Measurements from ENCODE around the gene PANX1.
"Not testable (repeated sequence)": the region's sequence is repeated elsewhere in the genome, so short reads cannot be mapped to it uniquely, and the experiment has no call there.

Gene PANX1

DNA sequence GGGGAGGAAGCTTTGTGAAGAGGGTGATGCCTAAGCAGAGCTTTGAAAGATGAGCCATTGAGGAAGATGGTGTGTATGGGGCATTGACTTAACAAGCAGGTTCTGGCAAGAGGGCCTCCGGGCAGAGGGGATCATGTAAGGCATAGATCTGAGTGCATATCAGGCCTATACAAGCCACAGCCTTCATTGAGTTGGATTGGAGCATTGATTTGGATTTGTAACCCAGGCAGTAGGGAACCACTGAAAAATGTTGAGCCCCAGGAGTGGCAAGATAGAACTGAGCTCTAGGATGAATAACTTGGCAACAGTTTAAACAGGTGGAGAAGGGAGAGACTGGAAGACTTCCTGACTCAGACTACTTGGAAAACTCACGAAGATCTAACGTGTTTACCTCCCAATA is 21.4 kb downstream of the PANX1 start:
- no peak for DNase-seq (ENCODE audit: low spot score)

DNA sequence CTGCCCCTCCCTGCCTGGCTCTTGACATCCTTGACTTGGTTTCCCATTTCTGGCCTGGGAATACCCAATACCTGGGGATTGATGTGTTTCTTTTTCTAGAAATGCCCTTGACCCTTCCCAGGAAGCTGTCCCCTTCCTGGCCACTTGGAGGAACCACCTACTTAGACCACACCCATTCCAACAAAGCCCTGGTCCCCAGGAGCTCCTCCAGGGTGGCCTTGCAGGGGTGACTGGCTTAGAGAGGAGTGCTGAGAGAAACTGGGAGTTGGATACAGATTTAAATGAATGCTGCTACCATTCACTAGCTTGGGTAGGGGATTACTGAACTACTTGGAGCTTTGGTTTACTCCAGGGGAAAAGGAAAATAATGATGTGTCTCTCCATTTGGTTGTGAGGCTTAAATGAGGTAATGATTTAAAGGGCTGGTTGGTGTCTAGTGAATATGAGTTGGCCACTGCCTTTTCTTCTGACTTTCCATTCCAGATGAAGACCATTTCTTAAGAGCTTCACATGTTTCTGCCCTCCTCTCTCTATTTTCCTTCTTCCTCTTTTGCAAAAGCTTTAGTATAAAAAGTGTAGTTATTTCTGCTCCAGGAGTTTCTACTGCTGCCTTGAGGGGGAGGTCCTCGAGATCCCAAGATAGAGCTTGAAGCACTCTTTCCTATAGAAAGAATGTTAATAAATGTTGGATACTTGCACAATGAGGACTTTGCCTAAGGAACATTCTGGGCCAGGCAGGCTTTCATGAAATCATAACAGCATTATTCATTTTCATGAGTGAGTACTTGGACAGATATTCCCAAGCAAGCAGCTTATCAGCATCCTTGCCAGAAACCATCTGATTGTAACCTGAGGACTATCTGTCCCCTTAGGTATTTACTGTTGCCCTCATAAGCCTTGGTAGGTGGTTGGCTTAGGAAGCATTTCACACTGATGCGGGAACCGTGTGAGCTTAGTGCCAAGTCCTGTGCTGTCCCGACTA is 22.4 kb downstream of the PANX1 start:
- DNase-seq (ENCODE audit: low spot score) = no peak

DNA sequence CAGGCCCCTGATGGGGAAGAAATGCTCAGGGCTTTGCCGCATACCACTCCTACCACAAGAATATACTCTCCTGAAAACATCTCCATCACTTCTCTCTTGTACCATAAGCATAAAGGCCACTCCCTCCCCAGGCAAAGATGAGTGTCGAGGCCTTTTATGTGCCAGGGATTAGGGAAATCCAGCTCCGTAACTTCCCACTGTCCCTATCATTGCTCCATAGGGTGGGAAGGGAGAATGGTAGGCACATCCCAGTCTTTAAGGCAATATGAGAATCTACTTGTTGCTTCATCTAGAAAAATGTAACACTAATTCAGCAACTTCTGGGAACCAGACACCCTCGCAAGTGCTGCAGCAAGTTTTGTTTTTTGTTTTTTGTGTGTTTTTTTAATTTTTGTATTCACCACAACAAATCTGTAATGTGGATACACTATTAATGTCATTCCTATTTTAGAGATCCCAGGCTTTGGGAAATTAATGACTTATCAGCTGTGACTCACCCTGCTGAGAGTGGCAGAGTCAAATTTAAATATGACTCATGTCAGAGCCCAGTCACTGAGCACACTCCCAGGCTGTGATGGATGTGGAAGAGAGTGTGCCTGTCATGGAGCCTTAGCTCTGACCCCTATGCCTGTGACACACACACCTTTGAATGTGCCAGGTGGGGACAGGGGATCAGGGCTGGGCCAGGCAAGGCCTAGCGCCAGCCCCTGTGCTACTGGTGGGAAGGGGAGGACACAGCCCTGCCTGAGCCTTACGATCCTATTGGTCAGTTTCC is 23.4 kb downstream of the PANX1 start:
- DNase-seq (ENCODE audit: low spot score) = peak; percentile 87

DNA sequence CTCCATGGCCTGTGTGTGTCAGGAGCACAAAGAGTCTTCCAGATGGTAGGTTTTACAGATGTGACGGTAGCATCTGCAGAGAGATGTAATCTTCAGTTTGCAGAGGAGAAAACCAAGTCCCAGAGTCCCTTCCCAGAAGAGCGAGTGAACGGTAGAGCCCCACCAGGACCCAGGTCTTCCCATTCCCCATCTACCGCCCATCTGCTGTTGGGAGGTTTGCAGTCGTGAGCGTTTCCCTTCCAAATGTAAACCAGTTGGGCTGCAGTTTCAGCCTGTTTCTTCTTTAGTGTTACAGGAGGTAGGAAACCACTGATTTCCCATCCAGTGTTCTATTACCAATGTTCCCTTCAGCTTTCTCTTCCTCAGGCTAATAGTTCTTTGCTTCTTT is 24.0 kb downstream of the PANX1 start:
- DNase-seq (ENCODE audit: low spot score) = no peak

DNA sequence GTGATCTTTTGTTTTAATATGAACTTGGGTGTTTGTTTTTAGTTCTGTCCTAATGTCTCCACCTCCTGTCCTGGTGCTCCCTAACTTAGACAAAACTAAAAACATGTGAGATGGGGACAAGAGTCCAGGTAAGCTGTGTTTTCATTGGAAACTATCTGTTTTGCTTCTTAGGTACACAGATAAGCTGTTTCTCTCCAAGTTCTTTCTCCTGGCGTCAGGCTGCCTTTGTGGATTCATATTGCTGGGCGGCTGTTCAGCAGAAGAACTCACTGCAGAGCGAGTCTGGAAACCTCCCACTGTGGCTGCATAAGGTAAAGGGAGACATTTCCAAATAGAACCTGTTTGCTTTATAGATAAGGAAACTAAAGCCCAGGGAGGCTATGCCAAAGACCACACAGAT is 24.7 kb downstream of the PANX1 start:
- no peak for DNase-seq (ENCODE audit: low spot score)

DNA sequence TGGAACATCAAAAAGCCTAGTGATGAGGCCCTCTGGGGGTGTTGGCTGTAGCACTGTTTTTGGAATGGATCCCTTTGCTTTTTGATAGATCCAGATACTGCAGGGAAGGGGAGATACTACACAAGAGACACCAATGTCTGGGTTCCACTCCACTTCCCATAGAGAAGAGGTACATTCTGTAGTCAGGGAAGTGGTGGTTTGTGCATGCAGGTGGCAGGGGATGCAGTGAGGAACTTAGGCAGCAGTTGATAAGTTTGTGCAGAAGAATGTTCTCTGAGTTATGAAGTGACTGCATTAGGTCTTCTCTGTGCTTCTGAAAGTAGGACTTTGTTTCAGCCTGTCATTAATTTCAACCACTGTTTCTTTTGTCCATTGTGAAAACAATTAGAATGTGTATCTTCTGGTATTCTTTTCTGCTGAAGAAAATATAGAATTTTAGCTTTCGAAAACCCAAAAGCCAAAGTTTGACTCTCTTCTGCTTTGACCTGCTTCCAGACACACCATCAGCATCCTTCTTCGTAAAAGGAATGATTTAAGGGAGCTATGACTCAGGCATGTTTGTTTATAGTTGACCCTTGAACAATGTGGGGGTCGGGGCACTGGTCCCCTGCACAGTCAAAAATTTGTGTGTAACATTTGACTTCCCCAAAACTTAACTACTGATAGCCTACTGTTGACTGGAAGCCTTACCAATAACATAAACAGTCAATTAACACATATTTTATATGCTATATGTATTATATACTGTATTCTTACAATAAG is 25.6 kb downstream of the PANX1 start:
- DNase-seq (ENCODE audit: low spot score) = no peak

DNA sequence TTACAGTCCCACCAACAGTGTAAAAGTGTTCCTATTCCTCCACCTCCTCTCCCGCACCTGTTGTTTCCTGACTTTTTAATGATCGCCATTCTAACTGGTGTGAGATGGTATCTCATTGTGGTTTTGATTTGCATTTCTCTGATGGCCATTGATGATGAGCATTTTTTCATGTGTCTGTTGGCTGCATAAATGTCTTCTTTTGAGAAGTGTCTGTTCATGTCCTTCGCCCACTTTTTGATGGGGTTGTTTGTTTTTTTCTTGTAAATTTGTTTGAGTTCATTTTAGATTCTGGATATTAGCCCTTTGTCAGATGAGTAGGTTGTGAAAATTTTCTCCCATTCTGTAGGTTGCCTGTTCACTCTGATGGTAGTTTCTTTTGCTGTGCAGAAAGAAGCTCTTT is 28.7 kb downstream of the PANX1 start:
- not testable (repeated sequence) for DNase-seq (ENCODE audit: low spot score)

DNA sequence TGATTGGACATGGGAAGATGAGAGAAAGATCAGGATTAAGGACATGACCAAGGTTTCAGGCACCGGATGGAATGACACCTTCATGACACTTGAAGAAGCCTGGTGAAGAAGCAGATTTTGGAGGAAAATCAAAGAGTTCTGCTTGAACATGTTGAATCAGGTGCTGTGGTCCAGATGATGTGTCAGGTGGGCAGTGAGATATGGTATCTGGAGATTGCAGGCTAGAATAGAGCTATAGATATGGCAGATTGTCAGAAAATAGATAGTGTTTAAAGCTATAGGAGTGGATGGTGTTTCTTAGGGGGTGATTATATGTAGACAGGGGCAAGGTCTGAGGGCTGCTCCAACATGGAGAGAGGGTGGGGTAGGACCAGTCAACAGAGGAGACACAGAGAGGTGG is 40.2 kb downstream of the PANX1 start:
- no peak for DNase-seq (ENCODE audit: low spot score)

DNA sequence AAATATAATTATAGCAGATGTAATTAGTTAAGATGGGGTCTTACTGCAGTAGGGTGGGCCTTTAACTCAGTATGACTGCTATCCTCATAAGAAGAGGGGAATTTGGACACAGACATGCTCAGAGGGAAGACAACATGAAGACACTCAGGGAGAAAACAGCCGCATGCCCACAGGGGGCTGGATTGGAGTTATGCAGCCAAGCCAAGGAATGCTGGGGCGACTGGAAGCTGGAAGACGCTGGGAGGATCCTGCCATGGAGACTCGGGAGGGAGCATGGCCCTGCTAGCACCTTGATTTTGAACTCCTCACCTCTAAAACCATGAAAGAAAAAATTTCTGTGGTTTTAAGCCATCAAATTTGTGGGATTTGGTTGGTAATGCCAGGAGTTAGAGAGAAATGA is 40.9 kb downstream of the PANX1 start:
- no peak for DNase-seq (ENCODE audit: low spot score)

DNA sequence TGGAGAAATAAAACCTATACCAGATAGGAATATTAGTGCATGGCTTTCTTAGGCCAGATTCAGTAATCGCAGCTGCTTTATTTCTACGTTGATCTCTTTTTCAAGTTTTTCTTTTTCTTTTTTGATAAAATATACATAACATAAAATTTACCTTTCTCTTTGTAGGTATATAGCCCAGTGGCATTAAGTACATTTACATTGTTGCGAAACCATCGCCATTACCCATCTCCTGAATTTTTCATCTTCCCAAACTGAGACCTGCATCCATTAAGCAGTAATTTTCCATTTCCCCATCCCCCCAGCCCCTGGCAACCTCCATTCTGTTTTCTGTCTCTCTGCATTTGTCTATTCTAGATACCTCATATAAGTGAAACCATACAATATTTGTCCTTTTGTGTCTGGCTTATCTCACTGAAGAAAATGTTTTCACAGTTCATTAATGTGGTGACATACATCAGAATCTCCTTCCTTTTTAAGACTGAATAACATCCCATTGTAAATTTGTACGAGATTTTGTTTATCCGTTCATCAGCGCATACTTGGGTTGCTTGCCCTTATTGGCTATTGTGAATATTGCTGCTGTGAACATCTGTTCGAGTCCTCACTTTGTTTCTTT is 41.4 kb downstream of the PANX1 start:
- DNase-seq (ENCODE audit: low spot score) = no peak

DNA sequence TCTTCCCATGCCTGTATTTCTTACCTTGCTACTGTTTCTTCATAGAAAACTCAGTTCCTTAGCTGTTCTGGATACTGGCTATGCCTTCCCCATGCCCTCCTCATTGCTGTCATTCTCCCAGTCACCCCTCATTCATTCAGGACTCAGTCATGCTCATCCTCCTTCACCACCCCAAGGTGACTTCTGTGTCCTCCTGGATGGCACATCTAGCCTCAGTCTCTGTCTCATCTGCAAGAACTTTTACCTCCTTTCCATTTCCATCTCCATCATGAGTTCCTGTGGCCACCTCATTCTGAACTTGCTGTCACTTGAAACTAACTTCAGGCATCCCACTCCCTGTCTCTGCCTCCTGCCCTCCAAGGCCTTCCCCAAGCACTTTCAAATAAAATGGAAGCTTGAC is 42.3 kb downstream of the PANX1 start:
- no peak for DNase-seq (ENCODE audit: low spot score)

DNA sequence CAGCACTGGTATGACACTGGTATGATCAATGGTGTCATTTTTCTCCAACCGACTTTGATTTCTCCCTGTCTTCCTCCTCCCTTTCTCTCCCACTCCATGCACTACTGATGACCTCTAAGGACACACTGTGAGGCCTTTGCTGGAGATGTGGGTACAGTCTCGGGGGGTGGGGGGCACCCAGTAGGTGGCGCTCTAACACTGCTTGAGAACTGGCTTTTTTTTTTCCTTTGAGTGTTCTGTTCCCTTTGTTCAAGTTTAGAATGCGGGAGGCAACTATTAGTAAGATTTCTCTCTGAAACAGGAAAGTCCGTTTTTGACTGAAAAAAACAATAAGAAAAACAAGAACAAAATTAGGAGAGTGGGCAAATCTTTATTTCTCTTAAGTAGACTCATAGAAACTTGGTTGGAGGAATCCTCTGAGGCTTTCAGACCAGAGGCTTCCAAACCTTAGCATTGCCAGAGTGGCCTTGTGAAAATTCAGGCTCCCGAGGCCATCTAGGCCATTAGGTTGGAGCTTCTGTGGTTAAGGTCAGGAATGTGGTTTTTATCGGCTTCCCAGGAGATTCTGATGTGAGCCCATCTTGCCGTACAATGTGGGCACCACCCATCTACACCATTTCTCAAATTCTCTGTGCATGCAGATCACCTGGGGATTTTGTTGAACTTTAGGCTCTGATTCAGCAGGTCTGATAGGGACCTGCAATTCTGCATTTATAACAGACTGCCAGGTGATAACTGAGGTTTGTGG is 43.2 kb downstream of the PANX1 start:
- peak; percentile 47 for DNase-seq (ENCODE audit: low spot score)

DNA sequence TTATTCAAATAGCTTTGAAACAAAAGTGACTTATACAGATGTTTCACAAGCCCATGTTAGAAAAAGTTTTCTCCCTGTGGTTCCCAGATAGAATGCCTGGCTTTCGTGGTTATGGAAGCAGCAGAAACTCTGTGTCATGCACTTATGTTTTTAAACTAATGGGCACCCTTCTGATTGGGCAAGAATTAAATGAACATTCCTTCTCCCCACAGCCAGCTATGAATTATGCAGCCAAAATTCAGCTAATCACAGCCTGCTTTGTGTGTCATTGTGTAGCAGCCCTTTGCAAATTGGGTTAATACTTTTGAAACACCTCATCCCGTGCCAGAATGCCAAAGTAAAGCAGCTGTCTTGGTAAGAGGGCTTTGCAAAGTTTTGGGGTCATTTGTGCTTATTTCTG is 46.9 kb downstream of the PANX1 start:
- peak; percentile 41 for DNase-seq (ENCODE audit: low spot score)

DNA sequence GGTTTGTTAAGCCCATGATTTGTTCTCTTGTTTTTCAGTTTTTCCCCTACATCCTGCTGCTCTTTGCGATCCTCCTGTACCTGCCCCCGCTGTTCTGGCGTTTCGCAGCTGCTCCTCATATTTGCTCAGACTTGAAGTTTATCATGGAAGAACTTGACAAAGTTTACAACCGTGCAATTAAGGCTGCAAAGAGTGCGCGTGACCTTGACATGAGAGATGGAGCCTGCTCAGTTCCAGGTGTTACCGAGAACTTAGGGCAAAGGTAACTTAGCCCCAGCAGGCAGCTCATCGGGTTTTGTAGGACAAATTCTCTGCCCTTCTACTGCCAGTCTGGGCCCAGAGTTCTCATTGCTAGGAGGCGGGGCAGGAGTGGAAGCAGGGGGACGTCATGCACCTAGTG is 49.7 kb downstream of the PANX1 start:
- no peak for DNase-seq (ENCODE audit: low spot score)

DNA sequence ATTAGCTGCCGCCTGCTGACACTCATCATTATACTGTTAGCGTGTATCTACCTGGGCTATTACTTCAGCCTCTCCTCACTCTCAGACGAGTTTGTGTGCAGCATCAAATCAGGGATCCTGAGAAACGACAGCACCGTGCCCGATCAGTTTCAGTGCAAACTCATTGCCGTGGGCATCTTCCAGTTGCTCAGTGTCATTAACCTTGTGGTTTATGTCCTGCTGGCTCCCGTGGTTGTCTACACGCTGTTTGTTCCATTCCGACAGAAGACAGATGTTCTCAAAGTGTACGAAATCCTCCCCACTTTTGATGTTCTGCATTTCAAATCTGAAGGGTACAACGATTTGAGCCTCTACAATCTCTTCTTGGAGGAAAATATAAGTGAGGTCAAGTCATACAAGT is 51.1 kb downstream of the PANX1 start:
- no peak for DNase-seq (ENCODE audit: low spot score)

DNA sequence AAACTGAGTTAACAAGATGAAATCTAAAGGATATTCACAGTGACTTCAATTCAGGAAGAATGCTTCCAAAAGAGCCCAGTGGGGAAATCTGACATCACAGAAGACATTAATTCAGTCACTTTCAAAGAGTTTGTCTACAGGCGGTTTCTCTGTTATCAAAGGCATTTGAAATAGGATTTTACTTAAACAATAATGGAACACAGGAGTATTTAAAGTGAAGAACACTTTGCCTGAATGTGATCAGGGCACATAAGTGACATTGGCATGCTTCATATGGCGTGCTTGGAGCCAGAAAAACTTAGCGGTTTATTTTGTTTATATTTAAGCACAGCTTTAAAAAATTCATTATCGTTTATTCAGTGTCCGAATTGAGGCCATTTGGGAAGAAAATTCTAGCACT is 52.9 kb downstream of the PANX1 start:
- DNase-seq (ENCODE audit: low spot score) = no peak

DNA sequence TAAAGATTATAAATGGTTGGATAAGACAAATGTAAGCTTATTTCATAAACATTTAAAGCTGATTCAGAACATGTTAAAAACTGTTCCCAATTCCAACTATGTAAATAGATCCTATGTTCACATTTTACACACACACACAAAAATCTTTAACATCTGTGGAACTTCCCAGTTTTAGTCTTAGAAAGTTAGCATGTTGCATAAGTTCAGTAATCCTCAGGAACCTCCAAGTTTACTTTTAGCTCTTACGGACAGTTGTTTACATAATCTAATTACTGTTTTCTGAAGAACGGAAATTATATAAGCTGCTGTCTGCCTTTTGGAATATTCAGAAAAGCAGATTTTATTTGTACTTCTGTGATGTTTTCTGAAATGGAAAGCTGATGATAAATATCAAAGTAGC is 53.3 kb downstream of the PANX1 start:
- DNase-seq (ENCODE audit: low spot score) = no peak

DNA sequence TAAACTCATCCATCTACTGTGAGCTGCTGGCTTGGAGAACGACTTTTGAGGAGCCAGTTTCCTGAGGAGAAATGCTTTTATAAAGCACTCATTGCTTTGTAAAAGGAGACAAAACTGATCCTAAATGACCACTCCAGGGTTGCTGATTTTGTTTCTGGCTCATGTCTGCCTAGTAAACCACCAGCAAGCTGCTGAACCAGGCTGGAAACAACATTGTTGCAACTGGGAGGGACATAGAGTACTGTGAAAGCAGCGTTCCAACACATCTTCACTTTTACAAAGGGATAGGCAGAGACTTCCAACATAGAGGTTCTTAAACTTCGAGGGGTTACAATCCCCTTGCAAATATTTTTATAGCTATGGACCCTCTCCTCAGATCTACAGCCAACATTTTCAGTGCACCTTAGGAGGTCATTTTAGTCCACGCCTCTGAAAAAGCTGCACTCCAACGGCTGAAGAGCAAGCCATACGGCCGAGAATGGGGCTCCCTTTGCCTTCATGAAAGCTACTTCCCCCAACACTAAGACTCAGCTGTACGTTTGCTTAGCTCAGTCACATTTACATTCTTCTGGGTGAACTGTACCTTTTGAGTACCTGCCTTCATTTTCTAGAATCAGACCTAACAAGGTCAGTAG is 54.7 kb downstream of the PANX1 start:
- no peak for DNase-seq (ENCODE audit: low spot score)

DNA sequence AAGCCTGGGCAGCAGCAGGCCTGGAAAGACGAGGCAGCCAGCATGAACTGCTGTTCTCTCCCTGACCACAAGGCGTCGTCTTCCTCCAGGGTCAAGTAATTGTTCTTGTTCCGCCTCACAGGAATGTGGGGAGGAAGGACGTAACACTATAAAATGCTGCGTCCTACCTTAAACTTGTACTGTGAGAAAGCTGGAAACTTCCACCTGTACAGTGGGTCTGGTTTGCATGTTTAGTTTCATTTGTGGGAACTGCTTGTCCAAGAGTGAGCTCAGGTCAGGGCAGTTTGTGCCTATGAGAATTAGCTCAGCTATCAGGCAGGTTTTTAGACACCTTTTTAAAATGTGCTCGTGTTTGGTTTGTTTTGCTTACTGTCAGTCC is 55.2 kb downstream of the PANX1 start:
- no peak for DNase-seq (ENCODE audit: low spot score)

DNA sequence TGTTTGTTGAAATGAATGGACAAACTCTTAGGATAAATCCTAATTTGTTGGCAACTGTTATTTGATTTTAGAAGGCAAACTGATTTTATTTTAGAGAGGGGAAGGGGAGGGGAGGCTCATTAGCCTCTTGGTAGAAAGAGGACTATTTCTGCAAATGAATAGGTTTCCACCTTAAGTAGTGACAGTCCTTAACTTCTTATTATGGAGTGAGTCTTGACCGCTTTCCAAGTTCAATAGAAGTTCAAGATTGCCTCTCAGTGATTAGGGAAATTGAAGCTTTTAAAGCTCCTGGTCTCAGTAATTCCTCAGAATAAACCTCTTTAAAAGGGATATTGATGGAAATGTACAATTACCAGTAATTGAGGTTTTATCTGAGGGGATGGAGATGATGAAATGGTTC is 55.7 kb downstream of the PANX1 start:
- no peak for DNase-seq (ENCODE audit: low spot score)

DNA sequence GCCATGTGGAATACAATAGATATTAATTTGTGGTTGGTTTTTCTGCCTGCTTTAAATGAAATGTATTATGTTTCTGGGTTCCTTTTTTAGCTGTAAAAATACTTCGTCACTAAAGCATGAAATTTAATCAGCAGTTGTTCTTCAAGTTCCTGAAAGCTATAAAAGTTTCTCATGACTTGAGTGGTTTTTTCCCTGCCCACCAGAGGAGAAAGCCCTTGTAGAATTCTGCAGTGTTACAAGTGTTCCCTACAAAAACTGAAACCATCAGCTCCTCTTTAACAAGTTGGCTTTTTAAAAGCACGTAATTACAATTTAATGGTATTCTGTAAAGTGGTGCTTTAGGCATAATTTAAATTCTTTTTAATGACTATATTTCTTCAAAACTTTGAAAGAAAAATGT is 56.2 kb downstream of the PANX1 start:
- no peak for DNase-seq (ENCODE audit: low spot score)
